Measurements from ENCODE around the gene MAML2.
A peak's percentile ranks its signal among the peaks of the same experiment; 100 is the strongest.

The MAML2 gene

GRCh38 chr11:96267496-96268032 is 75.4 kb downstream of the MAML2 start:
- DNase-seq: peak in 3 of 4 experiments; percentile 46 to 69 (median 57)

DNA sequence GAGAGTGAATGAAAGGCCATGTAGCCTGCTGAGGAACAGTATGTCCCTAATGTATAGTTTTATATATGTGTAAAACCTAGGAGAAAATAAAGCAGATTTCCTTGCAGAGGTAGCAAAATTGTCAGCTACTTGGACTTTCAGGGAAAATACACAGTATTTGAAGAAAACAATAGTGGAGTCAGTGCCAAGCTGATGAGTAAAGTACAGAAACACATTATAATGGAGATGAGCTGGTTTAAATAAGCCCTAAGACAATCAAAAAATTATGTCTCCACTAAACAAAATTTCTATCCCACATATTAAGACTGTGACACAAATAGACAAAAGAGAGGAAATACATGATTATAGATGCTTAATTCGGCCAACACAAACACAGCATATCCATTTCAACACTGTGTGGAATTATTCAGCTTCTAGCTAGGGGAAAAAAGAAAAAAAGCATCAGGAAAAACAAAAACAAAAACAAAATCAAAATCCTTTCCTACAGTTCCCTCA is 75.9 kb downstream of the MAML2 start:
- no peak for DNase-seq

- DNase-seq: no peak
Observed at GRCh38 chr11:96265972-96266371, 77.0 kb downstream of the MAML2 start.

DNA sequence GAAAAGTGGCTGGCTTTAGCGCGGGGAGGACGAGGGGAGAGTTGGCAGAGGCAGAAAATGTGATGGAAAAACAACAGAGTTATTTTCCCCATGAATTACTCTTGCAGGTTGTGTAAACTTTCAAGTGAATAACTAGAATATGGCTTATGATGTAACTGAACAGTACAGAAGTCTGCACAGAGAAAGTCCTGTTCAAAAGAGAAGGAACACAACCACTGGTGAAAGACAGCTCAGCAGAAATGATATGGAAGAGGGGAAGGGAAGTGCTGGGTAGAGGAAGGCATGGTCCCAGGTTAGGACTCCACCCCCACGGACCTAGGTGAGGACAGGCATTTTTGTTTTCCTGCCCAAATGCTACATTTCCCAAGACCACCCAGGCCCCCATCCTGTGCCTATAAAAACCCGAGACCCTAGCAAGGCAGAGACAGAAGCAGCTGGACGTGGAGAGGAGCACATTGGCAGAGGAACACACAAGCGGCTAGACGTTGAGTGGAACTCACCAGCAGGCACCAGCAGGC is 77.7 kb downstream of the MAML2 start:
- DNase-seq: peak in 2 of 4 experiments; percentile 51 to 61

- DNase-seq: no peak
Observed at GRCh38 chr11:96264364-96264763, 78.6 kb downstream of the MAML2 start.

DNA sequence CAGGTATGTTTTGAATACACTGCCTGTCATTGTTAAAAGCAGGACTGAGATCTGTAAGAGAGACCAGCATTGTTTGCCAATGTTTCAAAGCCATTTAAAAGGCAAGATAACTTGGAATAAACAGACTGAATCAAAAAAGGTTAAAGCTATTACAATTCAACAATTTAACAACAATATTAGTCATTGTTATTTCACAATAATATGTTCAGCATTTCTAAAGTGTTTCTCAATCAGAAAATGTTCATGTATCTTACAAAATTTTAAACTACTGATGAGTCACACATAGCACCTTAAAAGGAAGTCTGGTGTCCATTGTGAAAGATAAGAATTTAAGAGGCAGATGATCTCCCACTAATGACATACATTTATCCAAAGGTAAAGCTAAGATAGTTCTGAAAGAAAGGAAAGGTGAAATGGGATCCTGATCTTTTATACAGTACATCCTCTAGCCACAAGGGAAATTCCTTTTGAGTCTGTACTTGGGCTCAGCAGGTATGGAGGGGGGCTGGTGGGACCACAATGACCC is 79.7 kb downstream of the MAML2 start:
- peak in 2 of 4 experiments; percentile 89 to 90 for DNase-seq

DNA sequence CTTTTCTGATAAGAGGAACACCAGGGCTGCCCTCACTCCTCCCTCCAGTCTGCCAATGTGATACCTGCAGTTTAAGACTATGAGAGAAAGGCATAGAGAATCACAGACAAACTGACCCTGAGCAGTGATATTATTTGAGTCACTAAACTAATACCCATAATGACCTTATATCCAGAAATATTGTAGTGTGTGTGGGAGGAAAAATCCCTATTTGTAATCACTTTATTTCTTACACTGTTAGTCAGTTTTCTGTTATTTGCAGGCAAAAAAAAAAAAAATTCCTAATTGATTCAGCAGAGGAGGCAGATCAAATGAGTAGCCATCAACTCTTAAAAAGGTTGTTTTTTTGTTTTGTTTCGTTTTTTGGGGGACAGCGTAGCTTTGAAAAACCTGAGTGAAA is 82.5 kb downstream of the MAML2 start:
- peak in 1 of 4 experiments; percentile 20 for DNase-seq

DNA sequence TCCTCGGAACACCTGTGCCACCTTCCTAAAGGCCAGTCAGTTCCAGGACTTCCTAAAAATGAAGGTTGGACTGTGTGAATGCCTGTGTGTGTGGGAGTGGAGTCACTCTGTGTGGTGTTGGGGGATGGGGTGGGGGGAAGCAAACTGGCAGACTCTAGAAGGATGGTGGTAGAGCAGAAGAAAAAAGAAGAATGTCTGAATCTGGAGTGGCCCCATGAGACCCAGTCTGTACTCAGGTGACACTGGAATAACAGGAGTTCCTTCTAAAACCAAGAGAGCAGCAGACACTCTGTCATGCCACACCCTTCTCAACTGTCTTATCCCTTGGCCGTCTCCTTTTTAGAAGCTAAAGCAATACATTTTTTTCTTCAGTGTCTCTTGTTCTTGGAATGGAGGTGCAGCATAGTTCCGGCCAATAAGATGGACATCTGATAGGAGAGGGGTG is 82.9 kb downstream of the MAML2 start:
- no peak for DNase-seq

GRCh38 chr11:96259134-96259830 is 83.7 kb downstream of the MAML2 start:
- DNase-seq: peak in 1 of 4 experiments; percentile 25

DNA sequence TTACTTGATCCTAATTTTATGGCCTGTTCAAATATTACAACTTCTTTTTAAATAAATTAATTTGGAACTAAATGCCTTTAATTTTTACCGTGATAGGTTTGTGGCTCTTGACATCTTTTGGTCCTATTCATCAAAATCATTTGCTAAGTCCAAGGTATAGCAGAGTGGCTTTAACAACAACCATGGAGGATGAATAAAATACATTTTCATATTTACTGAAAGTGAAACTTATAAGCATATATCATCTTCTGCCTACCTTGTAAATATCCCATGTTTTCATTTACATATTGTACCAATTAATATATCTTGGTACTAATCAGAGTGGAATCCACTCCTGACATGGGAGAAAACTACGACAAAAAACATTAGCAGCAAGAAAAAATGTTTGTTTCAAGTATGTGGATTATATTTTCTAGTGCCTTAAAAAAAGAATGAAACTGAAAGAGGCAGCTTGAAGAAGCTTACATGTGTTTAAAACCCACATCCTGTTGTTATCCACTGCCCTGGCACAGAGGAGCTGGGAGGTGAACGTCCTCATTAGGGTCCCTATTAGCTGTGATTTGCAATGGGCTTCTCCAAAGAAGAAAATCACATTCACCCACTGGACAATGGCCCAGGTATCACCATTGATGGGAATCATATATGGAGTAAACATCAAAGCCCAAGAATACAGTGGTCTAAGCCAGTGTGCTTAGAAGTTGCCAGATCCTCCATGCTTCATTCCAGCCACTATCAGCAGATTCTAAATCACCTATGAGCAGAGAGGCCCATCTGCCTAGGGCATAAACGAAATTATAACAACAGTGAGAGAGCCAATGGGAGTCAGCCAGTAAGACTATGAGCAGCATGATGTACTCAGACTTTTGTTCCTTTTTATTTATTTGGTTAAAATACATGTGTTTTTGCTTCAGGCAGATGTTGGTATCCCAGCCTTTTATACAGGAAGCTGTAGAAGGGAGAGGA is 84.7 kb downstream of the MAML2 start:
- DNase-seq: peak in 1 of 4 experiments; percentile 19

DNA sequence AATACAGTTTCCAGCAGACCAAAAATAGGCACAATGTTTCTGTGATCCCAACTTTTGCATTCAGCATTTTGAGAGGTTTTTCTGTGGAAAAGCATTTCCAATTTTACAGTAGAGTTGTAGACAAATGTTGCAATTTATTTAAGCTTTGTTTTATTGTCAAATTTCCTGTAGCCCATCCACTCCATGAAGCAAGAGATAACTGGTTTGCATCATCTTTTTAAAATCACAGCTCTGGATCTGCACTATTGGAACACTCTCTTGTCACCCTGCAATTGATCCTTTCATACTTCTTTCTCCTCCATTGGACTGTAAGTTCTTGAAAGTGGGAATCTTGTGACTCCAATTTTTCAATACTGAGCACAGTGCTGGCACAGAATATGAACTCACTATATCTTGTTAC is 86.0 kb downstream of the MAML2 start:
- DNase-seq: no peak

GRCh38 chr11:96256215-96257011 is 86.6 kb downstream of the MAML2 start:
- peak; percentile 46 to 67 (median 56) for DNase-seq

DNA sequence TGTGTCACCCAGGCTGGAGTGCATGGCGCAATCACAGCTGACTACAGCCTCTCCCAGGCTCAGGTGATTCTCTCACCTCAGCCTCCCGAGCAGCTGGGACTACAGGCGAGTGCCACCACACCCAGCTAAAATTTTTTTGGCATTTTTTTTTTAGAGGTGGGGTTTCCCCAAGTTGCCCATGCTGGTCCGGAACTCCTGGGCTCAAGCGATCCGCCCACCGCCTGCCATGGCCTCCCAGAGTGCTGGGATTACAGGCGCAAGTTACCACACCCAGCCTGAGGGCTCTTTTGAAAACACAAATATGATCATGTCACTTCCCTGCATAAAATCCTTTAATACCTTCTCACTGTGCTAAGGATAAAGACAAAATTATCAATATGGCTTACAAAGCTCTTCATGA is 88.1 kb downstream of the MAML2 start:
- peak in 3 of 4 experiments; percentile 51 to 65 (median 51) for DNase-seq

DNA sequence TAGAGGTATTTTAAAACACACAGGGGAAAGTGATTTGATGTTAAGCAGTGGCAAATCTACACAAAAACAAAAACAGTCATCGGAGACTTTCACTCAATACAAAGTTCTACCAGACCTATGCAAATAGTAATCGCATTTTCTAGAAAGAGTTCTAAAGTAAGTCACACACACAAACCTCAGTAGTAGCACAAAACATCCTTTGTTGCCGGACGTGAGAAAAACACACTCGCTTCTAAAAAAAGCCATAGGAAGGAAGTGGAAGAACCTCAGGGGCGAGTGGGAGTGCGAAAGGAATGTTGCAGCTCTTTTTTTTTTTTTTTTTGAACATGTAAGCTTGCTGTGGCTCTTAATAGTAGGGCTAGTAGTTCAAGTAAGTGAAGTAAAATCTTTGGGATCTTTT is 88.9 kb downstream of the MAML2 start:
- DNase-seq: peak in 3 of 4 experiments; percentile 68 to 76 (median 70)

DNA sequence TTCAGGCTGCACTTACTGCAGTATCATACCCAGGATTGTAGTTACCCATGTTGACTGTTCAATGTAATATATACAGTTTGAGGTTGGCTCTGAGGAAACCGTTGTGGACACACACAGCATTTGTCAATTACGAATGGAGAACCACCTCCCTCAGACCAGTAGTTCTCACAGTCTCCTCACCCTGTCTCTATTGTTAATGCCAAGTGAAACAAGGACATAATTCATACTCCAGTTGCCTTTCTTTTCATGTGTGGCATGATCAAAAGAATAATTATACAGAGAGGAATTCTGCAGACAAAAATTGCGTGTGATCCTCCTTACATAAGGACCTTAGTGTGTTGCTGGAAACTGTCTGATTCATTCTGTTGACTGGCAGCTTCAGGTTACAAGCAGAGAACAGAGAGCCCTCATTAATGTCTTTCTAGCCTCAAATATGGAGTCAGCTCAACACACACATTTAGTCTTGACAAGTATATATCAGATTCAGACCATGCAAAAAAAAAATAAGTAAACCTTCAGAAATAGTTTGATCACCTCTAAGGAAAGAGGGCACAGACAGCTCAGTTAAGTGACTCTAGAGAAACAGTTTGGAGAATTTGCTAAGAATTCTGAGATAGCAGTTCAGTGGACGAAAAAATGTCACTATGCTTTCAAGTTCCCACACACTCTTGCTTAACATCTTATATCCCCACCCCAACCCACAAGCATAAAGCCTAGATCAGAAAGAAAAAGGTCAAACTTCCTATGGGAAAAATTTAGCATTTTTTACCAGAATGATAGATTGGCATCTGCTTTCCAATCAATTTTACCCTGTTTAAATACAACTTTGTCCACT is 96.1 kb downstream of the MAML2 start:
- peak; percentile 46 to 68 (median 59) for DNase-seq

DNA sequence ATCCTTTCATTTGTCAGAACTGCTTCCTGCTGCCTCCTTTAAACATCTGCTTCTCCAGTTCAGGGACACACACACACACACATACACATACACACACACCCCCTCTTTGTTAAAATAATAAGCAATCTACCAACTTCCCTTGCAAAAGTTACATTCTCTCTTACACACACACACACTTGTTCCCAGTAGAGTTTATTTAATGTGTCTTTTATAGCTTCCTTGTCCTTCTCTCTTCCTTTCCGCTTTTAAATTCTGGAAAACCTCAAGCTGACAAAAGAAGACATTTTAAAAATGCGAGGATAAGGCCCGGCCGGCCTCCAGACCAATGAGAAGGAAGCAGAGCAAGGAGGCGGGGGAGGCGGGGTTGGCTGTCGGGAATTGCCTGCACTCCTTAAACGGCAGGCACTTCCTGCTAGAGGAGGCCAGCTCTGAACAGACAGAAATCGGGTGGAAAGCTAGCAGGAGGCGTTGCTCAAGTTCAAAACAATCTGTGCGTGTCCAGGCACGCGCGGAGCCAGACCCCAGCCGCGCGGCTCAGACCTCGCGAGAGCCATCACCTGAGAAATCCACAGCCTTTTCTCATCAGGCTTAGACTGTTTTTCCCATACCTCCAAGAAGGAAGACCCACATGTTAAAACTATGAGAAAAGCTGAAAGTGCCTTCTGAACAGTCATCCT is 99.9 kb downstream of the MAML2 start:
- DNase-seq: peak; percentile 92 to 95 (median 95)

- peak in 3 of 4 experiments; percentile 47 to 84 (median 79) for DNase-seq
Observed at GRCh38 chr11:96242191-96242847, 100.7 kb downstream of the MAML2 start.

GRCh38 chr11:96241331-96241841 is 101.6 kb downstream of the MAML2 start:
- DNase-seq: peak in 2 of 4 experiments; percentile 44 to 47

- no peak for DNase-seq
Observed at GRCh38 chr11:96238563-96239135, 104.3 kb downstream of the MAML2 start.

All from suppressor macrophage (primary cell).